B cell (primary cell): Measurements from ENCODE around the gene HOMER1. TPM values are rescaled to one million over a fixed set of nuclear protein-coding genes. Genes with fewer than 3 reads are reported as not detected.

Experiments used
- ATAC-seq: fragments of 200-7000 bp; cut with Tn5 transposase; one replicate; pipeline ENCODE4 v1.10.0; 2021; ENCODE audit warnings: low read depth, mild to moderate bottlenecking, moderate number of reproducible peaks, moderate library complexity
- CTCF ChIA-PET: fragments of 350-600 bp; sonication (Branson Sonifier 250); formaldehyde crosslinking; loops from one replicate; lab custom pipeline; 2021; ENCODE audit warnings: antibody characterized with exemption, inconsistent platforms; lab: Charles Lee
- POLR2A ChIA-PET: fragments of 350-600 bp; sonication (Branson Sonifier 250); formaldehyde crosslinking; loops from one replicate; lab custom pipeline; 2021; ENCODE audit warnings: antibody characterized with exemption; lab: Charles Lee
- DNase-seq: peaks from one replicate; pipeline ENCODE4 v3.0.0; 2013
- H2AFZ ChIP-seq: 2 replicates; pipeline ENCODE4 v1.6.1; 2012; ENCODE audit warnings: mild to moderate bottlenecking, low read depth, low read length; ENCODE audit not compliant: insufficient read depth, poor library complexity, severe bottlenecking
- H3K27ac ChIP-seq, 2 donors: 1 replicate in 1 of 2; 2 replicates in 1 of 2; pipeline ENCODE4 v1.5.1; 2012 to 2013; ENCODE audit warnings: low read length in 2 of 2, mild to moderate bottlenecking in 2 of 2, moderate library complexity in 1 of 2
- H3K27me3 ChIP-seq, 4 experiments: fragments of 200-600 bp in 1 of 4; sonication (generic) in 1 of 4; replicated peaks in 1 of 4; 1 replicate in 2 of 4; 2 replicates in 2 of 4; pipeline versions ENCODE4 v1.6.1 to v1.7.0; 2013 to 2016; ENCODE audit warnings: low read length in 3 of 4, mild to moderate bottlenecking in 2 of 4, mixed read lengths in 1 of 4, moderate library complexity in 1 of 4; ENCODE audit not compliant: insufficient read depth in 4 of 4, control insufficient read depth in 3 of 4; ENCODE audit errors: control extremely low read depth in 1 of 4
- H3K36me3 ChIP-seq, 2 experiments: replicated peaks in 1 of 2; 1 replicate in 1 of 2; 2 replicates in 1 of 2; pipeline versions ENCODE4 v1.6.1 to v1.7.1; 2013; ENCODE audit warnings: low read length in 1 of 2; ENCODE audit not compliant: insufficient read depth in 2 of 2, control insufficient read depth in 1 of 2; ENCODE audit errors: control extremely low read depth in 1 of 2, extremely low read depth in 1 of 2
- H3K4me1 ChIP-seq, 2 donors: fragments of 200-600 bp in 1 of 2; sonication (generic) in 1 of 2; 1 replicate in 1 of 2; 2 replicates in 1 of 2; pipeline versions ENCODE4 v1.5.1 to v1.6.1; 2013 to 2017; ENCODE audit warnings: low read length in 2 of 2; ENCODE audit not compliant: control insufficient read depth in 2 of 2, insufficient read depth in 2 of 2
- H3K4me2 ChIP-seq: replicated peaks from 2 replicates; pipeline ENCODE3; 2012; ENCODE audit warnings: mild to moderate bottlenecking, low read depth, low read length; ENCODE audit not compliant: poor library complexity, severe bottlenecking
- H3K4me3 ChIP-seq, 5 experiments: fragments of 200-600 bp in 1 of 5; sonication (generic) in 1 of 5; 1 replicate in 3 of 5; 2 replicates in 2 of 5; pipeline versions ENCODE4 v1.5.1 to v1.7.0; 2011 to 2016; ENCODE audit warnings: low read length in 4 of 5, mild to moderate bottlenecking in 4 of 5, low read depth in 2 of 5, control low read depth in 1 of 5, moderate library complexity in 1 of 5; ENCODE audit not compliant: insufficient read depth in 1 of 5; ENCODE audit errors: control extremely low read depth in 1 of 5, extremely low read depth in 1 of 5
- H3K79me2 ChIP-seq: fragments of 200-600 bp; sonication (generic); one replicate; pipeline ENCODE4 v1.6.0; 2016; ENCODE audit warnings: low read length; ENCODE audit not compliant: control insufficient read depth, insufficient read depth
- H3K9ac ChIP-seq: fragments of 200-600 bp; sonication (generic); 2 replicates; pipeline ENCODE4 v1.6.1; 2017; ENCODE audit warnings: mild to moderate bottlenecking, low read length, moderate library complexity
- H3K9me3 ChIP-seq, 3 donors: one replicate each; pipeline versions ENCODE4 v1.6.1 to v1.7.1; 2013; ENCODE audit warnings: low read length in 2 of 3; ENCODE audit not compliant: control insufficient read depth in 2 of 3, insufficient read depth in 1 of 3; ENCODE audit errors: control extremely low read depth in 1 of 3
- H4K20me1 ChIP-seq: 2 replicates; pipeline ENCODE4 v1.6.0; 2012; ENCODE audit warnings: mild to moderate bottlenecking, low read length; ENCODE audit not compliant: insufficient read depth, control insufficient read depth, poor library complexity, severe bottlenecking
- H3K27ac Mint-ChIP-seq: one replicate; pipeline ENCODE4 v1.8.0; 2021; ENCODE audit warnings: mixed read lengths
- H3K27me3 Mint-ChIP-seq: one replicate; pipeline ENCODE4 v1.8.0; 2021; ENCODE audit warnings: mixed read lengths
- H3K4me1 Mint-ChIP-seq: one replicate; pipeline ENCODE4 v1.8.0; 2021; ENCODE audit warnings: mixed read lengths
- H3K4me3 Mint-ChIP-seq: one replicate; pipeline ENCODE4 v1.8.0; 2021; ENCODE audit warnings: mixed read lengths
- H3K9me3 Mint-ChIP-seq: one replicate; pipeline ENCODE4 v1.8.0; 2022; ENCODE audit warnings: mixed read lengths; ENCODE audit not compliant: insufficient read depth
- CTCF ChIP-seq: fragments of 200-600 bp; IDR thresholded peaks from one replicate; pipeline ENCODE4 v1.8.0; 2022; ENCODE audit warnings: antibody characterized with exemption, mild to moderate bottlenecking
- EZH2 ChIP-seq: IDR thresholded peaks from 2 replicates; pipeline ENCODE4 v1.6.1; 2012; ENCODE audit warnings: borderline replicate concordance, low read depth, mild to moderate bottlenecking, moderate library complexity, low read length; ENCODE audit not compliant: insufficient read depth, poor library complexity, severe bottlenecking
- WGBS: methylation state at CpG from one replicate; pipeline ENCODE4 v1.1.5; 2013; ENCODE audit warnings: missing lambda C conversion rate; ENCODE audit not compliant: insufficient coverage; 5-methylcytosine and 5-hydroxymethylcytosine counted together
- intact Hi-C: fragments of 100-400 bp; cut with micrococcal nuclease; formaldehyde crosslinking; loops from one replicate; pipeline ENCODE4 v1.10.0; 2022
- polyA plus RNA-seq: library from polyadenylated mRNA; depleted of rRNA; stranded (reverse); fragments of >200 nt; gene quantifications from 2 replicates; pipeline ENCODE4 v1.2.3, GENCODE V29; 2012
- total RNA-seq, 2 donors: library from RNA; stranded (reverse); fragments of 120-200 nt in 1 of 2; gene quantifications; 1 replicate in 1 of 2; 2 replicates in 1 of 2; pipeline versions ENCODE4 v1.2.3 to v1.2.4, GENCODE V29; 2013 to 2022

The HOMER1 gene
- total and polyA plus RNA-seq, 2 donors (not counting 1 experiment from before 2014, with no cell fraction given), result 0.63 to 5.4 TPM

GRCh38 chr5:79430196-79430595 is 83.7 kb downstream of the HOMER1 start:
- no peaks in the 10 kb centered on the region for H3K4me1 Mint-ChIP-seq
- no peak overlapping the region for H3K27ac Mint-ChIP-seq
- Histone ChIP-seq H3K27ac (no peak overlapping the region), H3K9ac (no peak overlapping the region), H3K36me3 (no peaks in the 10 kb centered on the region), H3K27me3 (no peaks in the 10 kb centered on the region), H4K20me1 (no peaks in the 10 kb centered on the region), H3K4me1 (no peaks in the 10 kb centered on the region), H3K79me2 (no peaks in the 10 kb centered on the region), H2AFZ (no peak overlapping the region), H3K4me3 (no peak overlapping the region), H3K4me2 (no peak overlapping the region), H3K9me3 (no peaks in the 10 kb centered on the region)
- no peak for DNase-seq
- no peaks in the 10 kb centered on the region for H3K27me3 Mint-ChIP-seq
- POLR2A ChIA-PET, result no interaction called here
- no peak for ATAC-seq
- H3K9me3 Mint-ChIP-seq, result no peaks in the 10 kb centered on the region
- intact Hi-C loops, result no loop called here
- no peak overlapping the region for H3K4me3 Mint-ChIP-seq
- no peak for TF ChIP-seq EZH2
- TF ChIP-seq CTCF, result no peak
- CTCF ChIA-PET, result no interaction called here

GRCh38 chr5:79423296-79423695 is 90.6 kb downstream of the HOMER1 start:
- Histone ChIP-seq H3K9me3 (no peaks in the 10 kb centered on the region), H3K9ac (no peak overlapping the region), H3K4me2 (no peak overlapping the region), H3K4me1 (no peaks in the 10 kb centered on the region), H3K27ac (no peak overlapping the region), H4K20me1 (no peaks in the 10 kb centered on the region), H2AFZ (no peak overlapping the region), H3K36me3 (no peaks in the 10 kb centered on the region), H3K27me3 (no peaks in the 10 kb centered on the region), H3K4me3 (no peak overlapping the region), H3K79me2 (no peaks in the 10 kb centered on the region)
- Mint-ChIP-seq H3K4me3 (no peak overlapping the region), H3K27me3 (no peaks in the 10 kb centered on the region), H3K4me1 (no peaks in the 10 kb centered on the region), H3K27ac (no peak overlapping the region), H3K9me3 (no peaks in the 10 kb centered on the region)
- DNase-seq (no peak), ATAC-seq (no peak)
- TF ChIP-seq CTCF (no peak), EZH2 (no peak)
- WGBS, result no CpG with 5 or more reads among the region's 3 CpGs
- CTCF ChIA-PET, result no interaction called here
- intact Hi-C loops, result no loop called here
- POLR2A ChIA-PET, result no interaction called here
